ENCODE measurements around the gene CDKN1C.

Gene CDKN1C

DNA sequence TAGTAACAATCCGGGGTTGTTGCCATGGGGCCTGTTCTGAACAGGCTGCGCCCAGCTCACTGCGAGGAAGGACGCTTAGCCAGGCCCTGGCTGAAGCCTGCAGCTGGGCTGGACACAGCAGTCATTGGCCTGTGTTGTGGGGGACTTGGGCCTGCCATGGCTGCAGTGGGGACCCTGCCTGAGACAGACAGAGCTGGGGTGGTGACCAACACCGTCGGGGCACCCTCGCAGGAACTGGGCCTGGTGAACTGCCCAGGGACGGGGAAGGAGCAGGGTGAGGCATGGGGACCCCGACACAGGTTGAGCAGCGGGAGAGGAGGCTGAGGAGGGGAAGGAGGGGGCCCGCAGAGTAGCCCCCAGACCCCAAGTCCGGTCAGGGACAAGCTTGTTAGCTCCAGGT, 34.8 kb upstream of the CDKN1C start:
- Mint-ChIP-seq H3K36me3 (ENCODE audit: low read depth) (no peaks in the 10 kb centered on the region), H3K9me3 (no peaks in the 10 kb centered on the region), H3K27me3 (ENCODE audit: low read depth) (no peaks in the 10 kb centered on the region), H3K27ac (no peak overlapping the region), H3K4me1 (no peaks in the 10 kb centered on the region), H3K4me3 (no peak overlapping the region)
- no peak for TF ChIP-seq CTCF (IDR thresholded peaks at IDR 0.05; ENCODE audit: unreplicated experiment in 3 of 3)

- Mint-ChIP-seq H3K4me1 (no peaks in the 10 kb centered on the region), H3K27ac (no peak overlapping the region), H3K9me3 (no peaks in the 10 kb centered on the region), H3K36me3 (ENCODE audit: low read depth) (no peaks in the 10 kb centered on the region), H3K4me3 (no peak overlapping the region), H3K27me3 (ENCODE audit: low read depth) (no peaks in the 10 kb centered on the region)
- no peak for TF ChIP-seq CTCF (IDR thresholded peaks at IDR 0.05; ENCODE audit: unreplicated experiment in 3 of 3)
Measured at GRCh38 chr11:2919837-2920236, 34.3 kb upstream of the CDKN1C start.

DNA sequence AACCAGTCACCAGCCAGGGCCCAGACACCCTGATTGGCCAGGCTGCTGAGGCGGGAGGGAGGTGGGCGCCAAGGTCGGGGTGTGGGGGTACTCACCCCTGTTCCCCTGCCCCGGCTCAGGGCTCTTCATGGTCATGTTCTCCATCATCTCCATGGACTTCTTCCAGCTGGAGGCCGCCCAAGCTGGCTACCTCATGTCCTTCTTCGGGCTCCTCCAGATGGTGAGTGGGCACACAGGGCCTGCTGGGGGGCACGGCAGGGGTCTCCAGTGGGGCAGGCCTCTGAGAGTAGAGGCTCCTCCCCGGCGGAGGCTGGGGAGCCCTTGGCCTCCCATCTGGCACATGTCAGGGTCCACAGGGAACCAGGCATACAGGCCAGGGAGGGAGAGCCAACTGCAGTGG, 33.6 kb upstream of the CDKN1C start:
- Mint-ChIP-seq H3K36me3 (ENCODE audit: low read depth) (no peaks in the 10 kb centered on the region), H3K4me1 (no peaks in the 10 kb centered on the region), H3K27me3 (ENCODE audit: low read depth) (no peaks in the 10 kb centered on the region), H3K9me3 (no peaks in the 10 kb centered on the region), H3K4me3 (no peak overlapping the region), H3K27ac (no peak overlapping the region)
- no peak for TF ChIP-seq CTCF (IDR thresholded peaks at IDR 0.05; ENCODE audit: unreplicated experiment in 3 of 3)

DNA sequence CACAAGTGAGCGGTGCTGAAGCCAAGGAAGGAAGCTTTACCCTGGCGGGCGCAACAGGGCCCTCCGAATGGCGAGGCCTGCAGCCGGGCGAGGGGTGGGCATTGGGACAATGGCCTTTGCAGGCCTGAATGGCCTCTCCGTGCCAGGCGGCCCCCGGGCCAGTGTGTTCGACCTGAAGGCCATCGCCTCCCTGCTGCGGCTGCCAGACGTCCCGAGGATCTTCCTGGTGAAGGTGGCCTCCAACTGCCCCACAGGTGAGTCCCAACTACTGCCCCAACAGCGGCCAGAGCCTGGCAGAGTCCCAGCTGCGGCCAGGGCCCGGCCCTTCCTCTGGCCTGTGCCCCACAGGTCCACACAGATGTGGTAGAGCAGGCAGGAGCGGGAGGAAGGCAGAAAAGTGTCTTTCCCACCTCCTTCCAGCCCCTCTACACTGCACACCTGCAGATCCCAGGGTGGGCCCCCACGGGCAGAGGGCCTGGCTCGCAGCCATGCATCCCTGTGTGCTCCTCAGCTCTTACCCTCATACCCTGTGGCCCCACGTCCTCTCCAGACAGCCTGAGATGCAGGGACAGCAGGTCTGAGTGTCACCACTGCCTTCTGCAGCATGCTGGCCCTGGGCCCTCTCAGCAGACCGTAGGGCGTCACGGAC, 32.4 kb upstream of the CDKN1C start:
- H3K4me1 Mint-ChIP-seq, result no peaks in the 10 kb centered on the region
- no peaks in the 10 kb centered on the region for H3K27me3 Mint-ChIP-seq (ENCODE audit: low read depth)
- H3K36me3 Mint-ChIP-seq (ENCODE audit: low read depth), result no peaks in the 10 kb centered on the region
- H3K4me3 Mint-ChIP-seq, result no peak overlapping the region
- no peak overlapping the region for H3K27ac Mint-ChIP-seq
- no peak for TF ChIP-seq CTCF (IDR thresholded peaks at IDR 0.05; ENCODE audit: unreplicated experiment in 3 of 3)
- H3K9me3 Mint-ChIP-seq, result no peaks in the 10 kb centered on the region

- Mint-ChIP-seq H3K27ac (no peak overlapping the region), H3K27me3 (ENCODE audit: low read depth) (no peaks in the 10 kb centered on the region), H3K4me3 (no peak overlapping the region), H3K36me3 (ENCODE audit: low read depth) (no peaks in the 10 kb centered on the region), H3K4me1 (no peaks in the 10 kb centered on the region), H3K9me3 (no peaks in the 10 kb centered on the region)
- no peak for TF ChIP-seq CTCF (IDR thresholded peaks at IDR 0.05; ENCODE audit: unreplicated experiment in 3 of 3)
Measured at GRCh38 chr11:2916892-2917645, 31.5 kb upstream of the CDKN1C start.

Measured in nephron (organoid).